Mucosa of rectum (tissue), 2 donors: ENCODE data around the gene CRISPLD2.

Experiments used
- H3K27ac ChIP-seq, 2 donors: one replicate each; pipeline ENCODE4 v1.7.0; 2013; ENCODE audit warnings: inconsistent platforms in 2 of 2, low read depth in 2 of 2, low read length in 2 of 2
- H3K27me3 ChIP-seq, 2 donors: one replicate each; pipeline ENCODE4 v1.7.0; 2013; ENCODE audit warnings: low read length in 2 of 2; ENCODE audit not compliant: control insufficient read depth in 2 of 2, insufficient read depth in 2 of 2
- H3K36me3 ChIP-seq, 2 donors: one replicate each; pipeline ENCODE4 v1.7.0; 2013; ENCODE audit warnings: low read length in 2 of 2; ENCODE audit not compliant: control insufficient read depth in 2 of 2, insufficient read depth in 2 of 2
- H3K4me1 ChIP-seq, 2 donors: one replicate each; pipeline ENCODE4 v1.7.0; 2013; ENCODE audit warnings: low read length in 2 of 2, mild to moderate bottlenecking in 1 of 2; ENCODE audit not compliant: control insufficient read depth in 2 of 2, insufficient read depth in 2 of 2
- H3K4me3 ChIP-seq, 2 donors: one replicate each; pipeline ENCODE4 v1.7.0; 2013; ENCODE audit warnings: low read length in 2 of 2
- H3K9ac ChIP-seq, 2 donors: one replicate each; pipeline ENCODE4 v1.7.0; 2013; ENCODE audit warnings: low read length in 2 of 2, low read depth in 1 of 2, mild to moderate bottlenecking in 1 of 2
- H3K9me3 ChIP-seq, 2 donors: one replicate each; pipeline ENCODE4 v1.7.0; 2013; ENCODE audit warnings: low read length in 2 of 2; ENCODE audit not compliant: control insufficient read depth in 2 of 2
- donor health status: healthy.
- donor health status: Normal muscosa, but diverticular disease.

Gene CRISPLD2

DNA sequence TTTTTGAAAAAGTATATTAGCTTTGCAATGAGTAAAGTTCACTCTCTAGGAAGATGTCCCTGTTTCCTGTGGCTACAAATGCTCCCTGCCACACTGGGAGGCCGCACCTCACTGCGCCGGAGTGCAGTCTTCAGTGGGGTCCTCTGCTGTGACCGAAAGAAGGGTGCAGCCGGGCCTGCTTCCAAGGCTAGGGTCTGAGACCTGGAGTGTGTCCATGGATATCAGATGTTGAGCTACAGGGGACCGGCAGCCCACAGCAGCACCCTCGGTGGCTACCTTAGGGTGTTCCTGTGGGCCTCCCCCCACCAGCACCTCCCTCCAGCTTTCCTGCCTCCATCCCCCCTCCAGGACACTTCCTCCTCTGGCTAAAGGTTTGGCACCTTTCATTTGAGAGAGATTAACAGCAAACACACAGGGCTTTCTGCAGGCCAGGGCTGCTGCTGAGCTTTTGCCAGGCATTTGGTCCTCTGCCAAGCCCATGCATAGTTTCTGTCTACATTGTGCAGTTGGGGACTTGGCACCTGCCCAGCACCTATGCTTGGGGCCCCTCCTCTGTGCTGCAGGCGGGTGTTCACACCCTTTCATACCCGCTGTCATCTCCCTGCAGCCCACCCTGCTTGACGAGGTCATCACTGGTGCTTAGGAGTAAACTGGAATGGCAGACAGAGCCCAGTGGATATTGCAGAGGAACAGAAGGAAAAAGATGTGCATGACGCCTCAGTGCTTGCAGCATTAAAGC lies 33.8 kb upstream of the CRISPLD2 start:
- Histone ChIP-seq H3K9ac (no peak overlapping the region), H3K27ac (no peak overlapping the region), H3K4me1 (peaks cover 12 to 18% of the 10 kb centered on the region in 2 donors), H3K27me3 (no peaks in the 10 kb centered on the region), H3K9me3 (no peaks in the 10 kb centered on the region), H3K4me3 (no peak overlapping the region), H3K36me3 (no peaks in the 10 kb centered on the region)

DNA sequence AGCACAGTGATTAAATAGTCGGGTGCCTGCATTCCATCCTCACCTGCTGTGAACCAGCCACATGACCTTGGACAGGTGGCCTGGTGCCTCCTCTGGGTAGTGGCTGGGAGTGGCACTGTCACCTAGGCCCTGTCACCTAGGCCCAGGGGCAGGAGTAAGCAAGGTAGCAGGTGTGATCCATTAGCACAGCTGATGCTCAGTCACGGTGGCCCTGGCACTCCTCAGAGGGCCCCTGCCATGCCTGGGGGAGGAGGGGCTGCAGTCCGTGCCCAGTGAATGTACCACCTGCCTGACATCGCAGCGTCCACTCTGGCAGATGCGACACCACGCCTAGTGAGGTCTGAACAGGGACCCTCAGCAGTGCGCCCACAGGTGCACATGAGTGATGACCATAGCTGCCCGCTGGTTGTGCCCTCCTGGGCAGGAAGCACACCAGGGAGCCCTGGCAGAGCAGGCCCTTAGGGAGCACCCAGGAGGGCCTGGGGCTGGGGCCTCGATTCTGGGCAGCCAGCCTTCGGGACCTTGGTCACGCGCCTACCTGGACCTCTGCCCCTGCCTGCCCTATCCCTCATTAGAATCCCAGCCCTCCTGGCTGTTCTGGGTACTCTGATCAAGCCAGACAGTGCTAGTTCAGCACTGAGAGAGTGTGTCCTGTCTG lies 33.1 kb upstream of the CRISPLD2 start:
- Histone ChIP-seq H3K27me3 (no peaks in the 10 kb centered on the region), H3K27ac (no peak overlapping the region), H3K9ac (no peak overlapping the region), H3K36me3 (no peaks in the 10 kb centered on the region), H3K4me3 (no peak overlapping the region), H3K4me1 (peaks cover 12 to 18% of the 10 kb centered on the region in 2 donors), H3K9me3 (no peaks in the 10 kb centered on the region)

DNA sequence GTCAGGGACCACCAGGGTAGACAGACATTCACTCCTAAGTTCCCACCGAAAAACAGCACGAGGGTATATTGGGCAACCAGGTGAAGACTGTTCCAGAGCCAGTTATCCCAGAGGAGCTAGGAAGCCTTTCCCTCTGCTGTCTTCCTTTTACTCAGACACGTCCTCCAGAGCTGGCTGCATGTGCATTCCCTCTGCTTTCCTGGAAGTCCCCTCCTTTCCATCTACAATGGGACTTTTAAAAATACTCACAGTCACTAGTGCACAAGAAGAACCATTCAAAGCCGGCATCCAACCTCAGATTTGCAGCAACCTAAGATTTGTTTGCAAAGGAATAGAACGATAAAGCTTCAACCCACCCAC lies 32.5 kb upstream of the CRISPLD2 start:
- H3K4me3 ChIP-seq: no peak overlapping the region
- H3K27me3 ChIP-seq: no peaks in the 10 kb centered on the region
- no peaks in the 10 kb centered on the region for H3K9me3 ChIP-seq
- no peak overlapping the region for H3K27ac ChIP-seq
- no peaks in the 10 kb centered on the region for H3K36me3 ChIP-seq
- H3K9ac ChIP-seq: no peak overlapping the region
- H3K4me1 ChIP-seq: peaks cover 12 to 18% of the 10 kb centered on the region in 2 donors

DNA sequence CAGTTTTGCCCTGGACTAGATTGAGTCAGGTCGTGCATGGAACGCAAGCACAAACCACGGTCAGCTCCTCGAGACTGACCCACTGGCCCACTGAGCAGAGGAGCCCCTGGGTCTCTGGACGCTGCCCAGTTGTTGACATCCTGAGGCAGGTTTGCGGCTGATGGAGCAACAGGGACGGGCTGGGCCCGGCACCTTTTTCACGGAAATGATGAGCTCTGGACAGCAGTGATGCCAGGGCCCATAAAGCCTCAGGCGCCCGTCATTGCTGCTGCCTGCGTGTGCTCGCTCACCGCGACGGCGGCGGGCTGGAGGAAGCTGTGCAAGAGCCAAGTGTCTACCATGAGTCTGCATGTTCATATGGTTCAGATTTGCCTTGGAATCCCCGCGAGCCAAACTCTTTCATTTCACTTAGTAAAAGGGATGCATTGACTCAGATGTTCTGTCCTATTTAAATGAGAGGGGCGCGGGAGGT lies 30.8 kb upstream of the CRISPLD2 start:
- Histone ChIP-seq H3K36me3 (no peaks in the 10 kb centered on the region), H3K9ac (no peak overlapping the region), H3K9me3 (no peaks in the 10 kb centered on the region), H3K4me1 (peaks cover 12 to 18% of the 10 kb centered on the region in 2 donors), H3K27ac (no peak overlapping the region), H3K27me3 (no peaks in the 10 kb centered on the region), H3K4me3 (no peak overlapping the region)

DNA sequence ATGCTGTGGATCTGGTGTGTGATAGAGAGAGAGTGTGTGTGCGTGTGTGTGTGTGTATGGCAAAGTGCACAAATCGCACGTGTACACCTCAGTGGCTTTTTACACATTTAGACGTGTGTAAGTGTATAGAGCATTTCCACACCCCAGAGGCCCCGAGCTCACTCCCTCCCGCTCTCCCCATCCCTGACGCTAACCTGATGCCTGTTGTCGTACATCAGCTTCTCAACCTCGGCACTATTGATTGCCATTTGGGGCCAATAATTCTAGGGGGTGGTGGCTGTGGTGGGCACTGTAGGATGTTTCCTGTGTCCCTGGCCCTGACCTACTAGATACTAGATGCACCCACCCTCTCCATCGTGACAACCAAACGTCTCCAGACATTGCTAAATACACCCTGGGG lies 30.4 kb upstream of the CRISPLD2 start:
- Histone ChIP-seq H3K27ac (no peak overlapping the region), H3K4me1 (peaks cover 12 to 18% of the 10 kb centered on the region in 2 donors), H3K36me3 (no peaks in the 10 kb centered on the region), H3K27me3 (no peaks in the 10 kb centered on the region), H3K9me3 (no peaks in the 10 kb centered on the region), H3K4me3 (no peak overlapping the region), H3K9ac (no peak overlapping the region)

DNA sequence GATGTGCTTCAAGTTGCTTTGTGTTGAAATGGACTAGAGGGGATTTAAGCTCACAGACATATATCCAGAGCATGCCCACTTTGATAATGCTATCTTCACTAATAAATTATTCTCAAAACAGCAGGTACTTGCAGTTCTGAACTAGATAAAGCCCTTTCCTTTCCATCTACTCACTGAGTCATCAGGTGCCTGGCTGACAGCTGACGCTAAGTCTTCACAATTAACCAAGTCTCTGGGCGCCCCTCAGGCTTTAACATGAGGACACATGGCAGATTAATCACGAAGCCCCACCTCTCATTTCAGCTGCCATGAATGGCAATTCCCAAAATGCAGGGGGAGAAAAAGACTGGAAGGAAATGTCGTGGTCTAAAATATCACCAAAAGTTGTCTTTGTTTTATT lies 29.5 kb upstream of the CRISPLD2 start:
- no peak overlapping the region for H3K4me3 ChIP-seq

DNA sequence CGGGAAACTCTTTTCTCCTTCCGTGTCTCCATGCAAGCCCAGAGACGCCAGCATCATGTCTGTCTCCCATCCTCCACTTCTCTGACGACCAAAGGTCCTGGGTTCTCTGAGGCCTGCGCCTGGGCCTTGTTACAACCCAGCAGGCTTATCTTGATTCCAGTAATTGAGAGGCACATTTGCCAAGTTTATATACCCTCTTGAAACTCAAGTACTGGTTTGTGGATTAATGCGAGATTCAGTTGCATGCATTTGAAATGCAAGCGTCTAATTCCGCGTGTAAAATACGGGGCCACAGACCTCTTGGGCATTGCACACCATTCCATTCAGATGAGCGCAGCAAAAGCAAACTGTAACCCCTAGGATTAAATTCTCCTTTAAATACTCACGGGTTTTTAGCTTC lies 28.7 kb upstream of the CRISPLD2 start:
- no peak overlapping the region for H3K27ac ChIP-seq
- no peak overlapping the region for H3K9ac ChIP-seq
- H3K4me3 ChIP-seq: no peak overlapping the region
- peaks cover 9 to 13% of the 10 kb centered on the region in 2 donors for H3K4me1 ChIP-seq
- H3K27me3 ChIP-seq: no peaks in the 10 kb centered on the region
- H3K9me3 ChIP-seq: no peaks in the 10 kb centered on the region
- H3K36me3 ChIP-seq: no peaks in the 10 kb centered on the region

More for the DNA sequence above, 29.5 kb upstream of the CRISPLD2 start:
- Histone ChIP-seq H3K4me1 (peaks cover 12 to 18% of the 10 kb centered on the region in 2 donors), H3K9me3 (no peaks in the 10 kb centered on the region), H3K9ac (no peak overlapping the region), H3K27ac (no peak overlapping the region), H3K36me3 (no peaks in the 10 kb centered on the region), H3K27me3 (no peaks in the 10 kb centered on the region)

DNA sequence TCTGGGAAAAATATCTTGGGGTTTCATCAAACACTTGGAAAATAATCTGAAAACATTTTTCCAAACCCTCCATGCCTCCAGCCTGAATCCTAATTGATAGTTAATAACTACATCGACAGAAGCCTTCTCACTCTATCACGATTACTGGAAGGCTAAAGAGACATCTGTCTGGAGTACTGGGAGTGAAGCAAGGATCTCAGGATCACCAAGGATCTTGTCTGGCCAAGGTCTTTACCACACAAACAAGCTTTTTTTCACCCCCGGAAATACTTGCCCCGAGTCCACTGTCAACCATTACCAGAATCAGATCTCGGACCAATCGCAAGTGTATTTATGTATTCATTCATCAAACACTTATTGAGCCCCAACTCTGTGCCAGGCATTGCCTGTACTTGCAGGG lies 28.3 kb upstream of the CRISPLD2 start:
- Histone ChIP-seq H3K9me3 (no peaks in the 10 kb centered on the region), H3K9ac (no peak overlapping the region), H3K4me1 (peaks cover 7 to 9% of the 10 kb centered on the region in 2 donors), H3K27me3 (no peaks in the 10 kb centered on the region), H3K27ac (peak overlapping the region; percentile 39 to 43), H3K4me3 (no peak overlapping the region), H3K36me3 (no peaks in the 10 kb centered on the region)

DNA sequence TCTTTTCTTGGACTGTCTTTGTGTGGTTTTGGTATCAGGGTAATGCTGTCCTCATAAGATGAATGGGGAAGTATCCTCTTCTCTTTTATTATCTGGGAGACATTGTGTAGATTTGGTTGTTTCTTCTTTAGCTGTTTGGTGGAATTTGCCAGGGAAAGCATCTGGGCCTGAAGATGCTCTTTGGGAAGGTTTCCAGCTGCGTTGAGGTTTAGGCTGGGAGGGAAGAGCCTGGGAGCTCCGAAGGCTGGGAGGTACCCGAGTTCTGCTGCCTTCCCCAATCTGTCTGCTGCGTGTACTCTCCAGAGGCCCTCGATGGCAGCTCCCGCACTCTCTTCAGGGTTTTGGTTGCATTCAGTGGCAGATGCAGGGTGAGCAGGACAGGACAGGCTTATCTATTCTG lies 25.6 kb upstream of the CRISPLD2 start:
- Histone ChIP-seq H3K27ac (peak overlapping the region; percentile 36 to 62), H3K4me1 (no peaks in the 10 kb centered on the region), H3K27me3 (no peaks in the 10 kb centered on the region), H3K9ac (no peak overlapping the region), H3K36me3 (no peaks in the 10 kb centered on the region), H3K4me3 (no peak overlapping the region), H3K9me3 (no peaks in the 10 kb centered on the region)

DNA sequence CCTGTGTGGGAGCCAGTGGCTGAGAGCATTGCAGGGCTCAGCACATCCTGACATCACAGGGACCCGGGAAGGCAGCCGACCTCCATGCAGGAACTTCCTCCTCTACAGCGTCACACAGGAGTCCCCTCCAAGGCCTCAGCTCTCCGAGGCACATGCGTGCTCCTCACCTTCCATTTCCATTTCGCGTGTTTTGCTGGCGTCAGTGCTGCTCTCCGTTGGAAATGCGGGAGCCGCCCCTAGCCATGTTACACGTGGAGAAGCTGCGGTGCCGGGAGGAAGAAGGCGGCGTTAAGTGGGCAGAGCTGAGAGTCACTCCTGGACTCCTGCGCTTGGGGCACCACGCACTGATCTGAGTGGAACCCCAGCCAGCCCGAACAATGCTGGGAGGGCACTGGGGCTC lies 25.2 kb upstream of the CRISPLD2 start:
- Histone ChIP-seq H3K27me3 (no peaks in the 10 kb centered on the region), H3K9ac (no peak overlapping the region), H3K4me3 (no peak overlapping the region), H3K9me3 (no peaks in the 10 kb centered on the region), H3K27ac (peak overlapping the region; percentile 36 to 62), H3K36me3 (no peaks in the 10 kb centered on the region), H3K4me1 (no peaks in the 10 kb centered on the region)
